GM21381 (cell line): ENCODE measurements around the gene ITFG2.
A peak's percentile ranks its signal among the peaks of the same experiment; 100 is the strongest.

Source experiments
- ATAC-seq: cut with Tn5 transposase; IDR thresholded peaks from one replicate; pipeline ENCODE4 v1.9.1; 2021; ENCODE audit warnings: mild to moderate bottlenecking, moderate library complexity; ENCODE audit not compliant: unreplicated experiment

Gene ITFG2

DNA sequence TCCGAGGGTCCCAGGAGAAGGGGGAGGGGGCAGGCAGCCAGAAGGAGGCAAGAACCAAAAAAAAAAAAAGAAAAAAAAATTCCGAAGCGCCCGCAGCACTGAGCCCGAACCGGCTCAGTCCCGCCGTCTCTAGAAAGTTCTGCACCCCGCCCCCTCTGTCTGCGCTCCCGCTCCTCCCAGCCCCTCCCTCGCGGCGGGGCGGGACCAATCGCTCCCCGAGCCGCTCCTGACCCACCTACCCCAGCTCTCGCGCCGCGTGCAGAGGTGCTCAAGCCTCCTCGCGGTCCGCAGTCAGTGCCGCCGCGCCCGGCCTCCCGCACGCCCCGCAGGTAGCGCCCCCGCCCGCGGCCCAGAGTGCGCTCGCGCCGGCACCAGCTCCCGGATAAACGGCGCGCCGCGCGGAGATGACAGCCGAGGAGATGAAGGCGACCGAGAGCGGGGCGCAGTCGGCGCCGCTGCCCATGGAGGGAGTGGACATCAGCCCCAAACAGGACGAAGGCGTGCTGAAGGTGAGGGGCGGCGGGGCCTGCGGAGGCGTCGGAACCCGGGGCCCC, 17.7 kb upstream of the ITFG2 start, which contains the start of gene FKBP4:
Gene FKBP4, plus strand, starts transcription at position 235 of the 554 bp plus-strand sequence. Its CDS starts 170 bp downstream, at position 405.
- peak; percentile 74 for ATAC-seq

- peak; percentile 55 for ATAC-seq
Measured at GRCh38 chr12:2795291-2796186, 16.9 kb upstream of the ITFG2 start.

DNA sequence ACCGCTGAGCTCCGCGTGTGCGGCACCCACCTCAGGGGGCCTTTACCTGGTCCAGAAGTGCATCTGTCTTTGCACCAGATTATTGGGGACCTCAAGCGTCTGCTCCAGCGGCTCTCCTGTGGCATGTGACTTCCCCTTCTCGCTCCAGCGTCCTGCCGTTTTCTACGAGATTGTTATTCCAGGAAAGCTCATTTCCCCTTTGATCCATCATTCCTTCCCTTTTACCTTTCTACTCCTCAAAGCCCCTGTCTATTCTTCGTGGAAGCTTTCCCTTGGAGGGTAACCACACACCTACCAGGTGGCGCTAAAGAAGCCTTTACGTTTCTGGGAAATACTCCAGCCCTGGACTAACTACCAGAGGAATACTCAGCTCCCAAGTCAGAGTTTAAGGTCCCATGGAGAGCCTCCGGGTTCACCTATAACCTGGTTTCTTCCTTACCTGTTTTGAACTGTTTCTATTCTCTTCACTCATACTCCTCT, 16.2 kb upstream of the ITFG2 start:
- no peak for ATAC-seq

GRCh38 chr12:2797721-2798418, 14.6 kb upstream of the ITFG2 start:
- no peak for ATAC-seq

- no peak for ATAC-seq
Measured at GRCh38 chr12:2800046-2800570, 12.4 kb upstream of the ITFG2 start.

GRCh38 chr12:2801044-2801783, 11.3 kb upstream of the ITFG2 start:
- no peak for ATAC-seq

- no peak for ATAC-seq
Measured at GRCh38 chr12:2803635-2804392, 8.7 kb upstream of the ITFG2 start.

- ATAC-seq: no peak
Measured at GRCh38 chr12:2804393-2805142, 7.9 kb upstream of the ITFG2 start.

GRCh38 chr12:2805143-2805520, 7.3 kb upstream of the ITFG2 start:
- ATAC-seq: no peak

DNA sequence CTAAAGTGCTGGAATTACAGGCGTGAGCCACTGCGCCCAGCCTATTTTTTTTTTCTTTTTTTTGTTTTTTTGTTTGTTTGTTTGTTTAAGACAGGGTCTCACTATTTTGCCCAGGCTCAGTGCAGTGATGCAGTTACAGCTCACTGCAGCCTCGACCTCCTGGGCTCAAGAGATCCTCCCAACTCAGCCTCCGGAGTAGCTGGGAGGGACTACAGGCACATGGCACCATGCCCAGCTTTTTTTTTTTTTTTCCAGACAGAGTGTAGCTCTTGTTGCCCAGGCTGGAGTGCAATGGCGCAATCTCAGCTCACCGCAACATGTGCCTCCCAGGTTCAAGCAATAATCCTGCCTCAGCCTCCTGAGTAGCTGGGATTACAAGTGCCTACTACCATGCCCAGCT, 5.8 kb upstream of the ITFG2 start:
- ATAC-seq: no peak

- ATAC-seq: no peak
Measured at GRCh38 chr12:2811801-2812200, 667 bp upstream of the ITFG2 start.

DNA sequence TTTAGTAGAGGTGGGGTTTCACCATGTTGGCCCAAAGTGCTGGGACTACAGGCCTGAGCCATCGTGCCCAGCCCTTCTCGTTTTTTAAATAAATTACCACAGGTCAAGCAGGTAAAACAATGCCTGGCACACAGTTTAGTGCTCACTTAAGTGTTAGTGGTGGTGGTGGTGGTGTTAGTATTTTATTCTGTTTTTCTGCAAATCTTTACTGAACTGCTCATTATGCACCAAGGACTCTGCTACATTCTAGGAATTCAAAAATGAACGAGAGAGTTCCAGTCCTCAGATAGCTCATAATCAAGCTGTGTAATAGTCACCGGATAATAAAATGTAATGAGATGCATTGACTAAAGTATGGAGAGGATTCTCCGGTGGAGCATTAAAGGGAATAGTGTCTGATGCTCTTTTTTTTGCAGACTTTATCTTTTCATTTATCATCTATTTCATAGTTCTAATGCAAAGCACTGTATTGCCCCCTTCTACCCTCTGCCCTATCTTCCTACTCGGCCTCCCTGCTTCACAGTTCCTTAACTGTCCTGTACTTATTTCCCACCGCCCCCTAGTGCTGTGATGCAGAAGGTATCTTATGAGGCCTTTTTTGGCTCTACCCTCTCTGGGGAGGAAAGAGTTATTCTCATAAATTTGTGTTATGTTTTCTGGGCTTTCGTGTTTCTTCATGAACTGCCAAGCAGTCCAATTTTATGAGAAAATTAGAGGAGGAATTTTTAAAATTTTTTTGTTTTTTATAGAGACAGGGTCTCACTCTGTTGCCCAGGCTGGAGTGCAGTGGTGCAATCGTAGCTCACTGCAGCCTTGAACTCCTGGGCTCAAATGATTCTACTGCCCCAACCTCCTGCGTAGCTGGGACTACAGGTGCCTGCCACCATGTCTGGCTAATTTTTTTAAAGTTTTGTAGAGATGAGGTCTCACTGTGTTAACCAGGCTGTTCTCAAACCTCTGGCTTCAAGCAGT, 1.0 kb downstream of the ITFG2 start:
- no peak for ATAC-seq

- ATAC-seq: no peak
Measured at GRCh38 chr12:2819810-2820209, 7.3 kb downstream of the ITFG2 start.

DNA sequence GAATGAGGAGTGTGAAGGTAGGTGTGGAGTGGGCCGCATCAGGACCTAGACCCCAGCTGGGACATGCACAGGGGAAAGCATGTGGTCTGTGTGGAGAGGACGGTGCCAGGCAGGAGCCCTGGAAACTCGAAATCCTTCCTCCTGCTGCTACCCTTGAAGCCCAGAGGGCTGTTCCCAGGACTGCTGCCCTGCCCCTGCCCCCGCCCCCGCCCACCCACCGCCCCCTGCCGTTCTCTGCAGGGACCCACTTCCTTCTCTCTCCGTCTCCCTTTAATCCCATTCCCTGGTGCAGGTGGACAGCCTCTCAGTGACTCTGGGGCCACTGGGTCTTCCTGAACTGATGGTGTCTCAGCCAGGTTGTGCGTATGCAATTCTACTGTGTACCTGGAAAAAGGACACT, 8.0 kb downstream of the ITFG2 start:
- no peak for ATAC-seq

- ATAC-seq: no peak
Measured at GRCh38 chr12:2823483-2823882, 11.0 kb downstream of the ITFG2 start.

DNA sequence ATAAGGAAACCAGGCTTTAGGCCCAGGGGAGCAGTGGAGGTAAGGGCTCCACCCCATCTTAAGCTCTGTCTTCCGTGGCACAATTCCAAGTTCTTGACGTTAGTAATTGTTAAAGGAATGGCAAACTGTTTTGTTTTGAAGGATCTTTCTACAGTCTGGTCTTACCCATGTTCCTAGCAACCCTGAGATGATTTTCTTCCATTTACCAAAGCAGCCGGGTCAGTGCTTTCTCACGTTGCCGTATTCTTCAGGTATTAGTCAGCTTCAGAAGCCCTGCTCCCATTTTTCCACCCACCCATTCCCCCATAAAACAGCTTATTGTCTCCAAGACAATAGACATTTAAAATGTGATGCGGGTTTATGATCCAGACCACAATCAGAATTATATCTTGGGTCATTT, 12.1 kb downstream of the ITFG2 start:
- ATAC-seq: no peak

- no peak for ATAC-seq
Measured at GRCh38 chr12:2825132-2825531, 12.7 kb downstream of the ITFG2 start.

GRCh38 chr12:2826036-2826435, 13.6 kb downstream of the ITFG2 start:
- no peak for ATAC-seq
